A549 treated with CORT108297 at 1 μM for 4 hours (cell line): ENCODE data around the gene USP17L25. TPM values are rescaled to one million over a fixed set of nuclear protein-coding genes. Genes with fewer than 3 reads are reported as not detected.

Experiments used
- total RNA-seq: library from RNA; stranded (reverse); fragments of 200-300 nt; extraction: Qiagen RNA extraction; gene quantifications from 5 replicates; pipeline ENCODE4 v1.2.3, GENCODE V29; 2022

The USP17L25 gene
- total RNA-seq = not detected in 5 replicates

DNA sequence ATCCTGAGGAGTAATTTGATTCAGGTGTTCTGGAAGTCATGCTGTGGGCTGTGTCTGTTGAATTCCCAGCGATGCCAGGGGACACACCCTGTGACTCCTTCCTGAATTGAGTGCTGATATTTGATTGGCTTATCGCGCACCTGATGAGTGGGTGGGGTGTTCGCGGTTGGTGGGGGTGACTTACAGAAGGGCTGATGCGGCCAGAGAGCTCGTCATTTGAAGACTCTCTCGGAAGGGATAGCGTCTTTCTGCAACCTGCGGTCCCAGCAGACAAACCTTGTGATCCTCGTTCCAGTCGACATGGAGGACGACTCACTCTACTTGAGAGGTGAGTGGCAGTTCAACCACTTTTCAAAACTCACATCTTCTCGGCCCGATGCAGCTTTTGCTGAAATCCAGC is at the start of gene USP17L25:
Gene USP17L25 (plus strand): TSS at position 301 of the 400 bp plus-strand sequence. CDS start 0 bp downstream, at position 301.

GRCh38 chr4:9324865-9325264 is 4.8 kb upstream of the USP17L25 start, which contains the start of gene USP17L24:
TSS of gene USP17L24 (plus strand) at chr4:9325165. CDS start at chr4:9325165, 0 bp downstream.

GRCh38 chr4:9334358-9334757 is 4.6 kb downstream of the USP17L25 start, which contains the start of gene USP17L26:
TSS of gene USP17L26 (plus strand) at chr4:9334658. CDS start at chr4:9334658, 0 bp downstream.

DNA sequence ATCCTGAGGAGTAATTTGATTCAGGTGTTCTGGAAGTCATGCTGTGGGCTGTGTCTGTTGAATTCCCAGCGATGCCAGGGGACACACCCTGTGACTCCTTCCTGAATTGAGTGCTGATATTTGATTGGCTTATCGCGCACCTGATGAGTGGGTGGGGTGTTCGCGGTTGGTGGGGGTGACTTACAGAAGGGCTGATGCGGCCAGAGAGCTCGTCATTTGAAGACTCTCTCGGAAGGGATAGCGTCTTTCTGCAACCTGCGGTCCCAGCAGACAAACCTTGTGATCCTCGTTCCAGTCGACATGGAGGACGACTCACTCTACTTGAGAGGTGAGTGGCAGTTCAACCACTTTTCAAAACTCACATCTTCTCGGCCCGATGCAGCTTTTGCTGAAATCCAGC is 9.4 kb downstream of the USP17L25 start, which contains the start of gene USP17L5:
Gene USP17L5 (plus strand): TSS at position 301 of the 400 bp plus-strand sequence. CDS start 0 bp downstream, at position 301.

GRCh38 chr4:9343848-9344247 is 14.1 kb downstream of the USP17L25 start, which contains the start of gene USP17L27:
TSS of gene USP17L27 (plus strand) at chr4:9344148. CDS start at chr4:9344148, 0 bp downstream.

GRCh38 chr4:9348593-9348992 is 18.9 kb downstream of the USP17L25 start, which contains the start of gene USP17L28:
TSS of gene USP17L28 (plus strand) at chr4:9348893. CDS start at chr4:9348893, 0 bp downstream.

DNA sequence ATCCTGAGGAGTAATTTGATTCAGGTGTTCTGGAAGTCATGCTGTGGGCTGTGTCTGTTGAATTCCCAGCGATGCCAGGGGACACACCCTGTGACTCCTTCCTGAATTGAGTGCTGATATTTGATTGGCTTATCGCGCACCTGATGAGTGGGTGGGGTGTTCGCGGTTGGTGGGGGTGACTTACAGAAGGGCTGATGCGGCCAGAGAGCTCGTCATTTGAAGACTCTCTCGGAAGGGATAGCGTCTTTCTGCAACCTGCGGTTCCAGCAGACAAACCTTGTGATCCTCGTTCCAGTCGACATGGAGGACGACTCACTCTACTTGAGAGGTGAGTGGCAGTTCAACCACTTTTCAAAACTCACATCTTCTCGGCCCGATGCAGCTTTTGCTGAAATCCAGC is 23.6 kb downstream of the USP17L25 start, which contains the start of gene USP17L29:
Gene USP17L29 (plus strand): TSS at position 301 of the 400 bp plus-strand sequence. CDS start 0 bp downstream, at position 301.

GRCh38 chr4:9362829-9363228 is 33.1 kb downstream of the USP17L25 start, which contains the start of gene USP17L30:
TSS of gene USP17L30 (plus strand) at chr4:9363129. CDS start at chr4:9363129, 0 bp downstream.

Other genes with a start within 250 kb of the USP17L25 start
- gene FAM90A26, start 159.5 kb upstream of the USP17L25 start, total RNA-seq = not detected in 5 replicates
- not detected in 5 replicates for gene USP17L10, start 119.3 kb upstream of the USP17L25 start, total RNA-seq
- gene USP17L11, start 114.5 kb upstream of the USP17L25 start, total RNA-seq = not detected in 5 replicates
- gene USP17L12, start 109.8 kb upstream of the USP17L25 start, total RNA-seq = not detected in 5 replicates
- not detected in 5 replicates for gene USP17L13, start 105.0 kb upstream of the USP17L25 start, total RNA-seq
- not detected in 5 replicates for gene USP17L15, start 95.5 kb upstream of the USP17L25 start, total RNA-seq
- not detected in 5 replicates for gene USP17L17, start 86.0 kb upstream of the USP17L25 start, total RNA-seq
- gene USP17L18, start 81.3 kb upstream of the USP17L25 start, total RNA-seq = not detected in 5 replicates
- not detected in 5 replicates for gene USP17L19, start 76.5 kb upstream of the USP17L25 start, total RNA-seq
- not detected in 5 replicates for gene USP17L20, start 71.8 kb upstream of the USP17L25 start, total RNA-seq
- gene USP17L21, start 67.0 kb upstream of the USP17L25 start, total RNA-seq = not detected in 5 replicates
- gene USP17L22, start 62.3 kb upstream of the USP17L25 start, total RNA-seq = not detected in 5 replicates
- not detected in 5 replicates for gene USP17L24, start 4.7 kb upstream of the USP17L25 start, total RNA-seq
- not detected in 5 replicates for gene USP17L26, start 4.7 kb downstream of the USP17L25 start, total RNA-seq
- not detected in 5 replicates for gene USP17L5, start 9.5 kb downstream of the USP17L25 start, total RNA-seq
- gene USP17L27, start 14.2 kb downstream of the USP17L25 start, total RNA-seq = not detected in 5 replicates
- not detected in 5 replicates for gene USP17L28, start 19.0 kb downstream of the USP17L25 start, total RNA-seq
- gene USP17L29, start 23.7 kb downstream of the USP17L25 start, total RNA-seq = not detected in 5 replicates
- not detected in 5 replicates for gene USP17L30, start 33.2 kb downstream of the USP17L25 start, total RNA-seq
- gene DEFB131A, start 114.5 kb downstream of the USP17L25 start, total RNA-seq = not detected in 5 replicates